GM21423 (cell line): ENCODE measurements around the gene KCP.

Experiments used
- ATAC-seq: cut with Tn5 transposase; IDR thresholded peaks from one replicate; pipeline ENCODE4 v1.9.1; 2021; ENCODE audit warnings: mild to moderate bottlenecking, moderate library complexity; ENCODE audit not compliant: unreplicated experiment

Gene KCP

GRCh38 chr7:128888756-128889095 is 21.8 kb downstream of the KCP start:
- no peak for ATAC-seq

GRCh38 chr7:128888039-128888755 is 22.3 kb downstream of the KCP start:
- ATAC-seq: no peak

- ATAC-seq: no peak
These were observed 23.1 kb downstream of the KCP start for GRCh38 chr7:128887169-128888038.

DNA sequence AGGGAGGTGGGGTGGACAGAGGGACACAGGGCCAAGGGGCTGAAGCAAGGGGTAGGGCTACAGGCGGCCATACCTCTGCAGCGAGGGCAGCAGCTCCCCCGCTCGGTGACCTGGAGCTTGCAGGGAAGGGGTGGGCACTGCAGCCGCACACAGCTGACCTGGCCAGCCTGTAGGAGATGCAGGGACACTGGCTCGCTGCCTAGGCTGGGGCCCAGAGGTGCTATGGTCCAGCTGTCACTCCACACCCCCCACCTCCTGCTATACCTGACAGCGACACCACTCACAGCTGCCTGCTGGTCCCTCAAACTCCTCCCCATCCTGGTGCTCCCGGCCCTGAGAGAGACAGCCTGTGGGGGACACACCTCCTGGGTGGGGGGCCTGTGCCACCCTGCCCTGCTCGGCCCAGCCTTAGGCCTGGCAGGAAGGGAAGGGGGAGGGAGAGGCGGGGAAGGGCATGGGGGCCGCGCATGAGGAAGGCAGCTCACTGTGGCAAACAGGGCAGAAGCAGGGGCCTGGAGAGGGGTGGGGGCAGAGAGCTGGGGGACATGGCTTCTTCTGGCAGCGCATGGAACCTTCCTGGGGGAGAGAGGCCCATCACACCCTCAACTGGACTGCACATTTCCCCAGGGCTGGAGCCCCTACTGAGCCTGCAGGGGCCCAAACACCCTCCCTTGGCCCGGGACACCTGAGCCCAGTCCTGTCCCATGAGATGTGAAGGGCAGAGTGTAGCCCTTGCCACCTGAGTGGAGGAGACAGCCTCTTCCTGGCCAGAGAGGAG is 23.9 kb downstream of the KCP start:
- ATAC-seq: no peak

GRCh38 chr7:128885370-128886187 is 24.9 kb downstream of the KCP start:
- no peak for ATAC-seq

DNA sequence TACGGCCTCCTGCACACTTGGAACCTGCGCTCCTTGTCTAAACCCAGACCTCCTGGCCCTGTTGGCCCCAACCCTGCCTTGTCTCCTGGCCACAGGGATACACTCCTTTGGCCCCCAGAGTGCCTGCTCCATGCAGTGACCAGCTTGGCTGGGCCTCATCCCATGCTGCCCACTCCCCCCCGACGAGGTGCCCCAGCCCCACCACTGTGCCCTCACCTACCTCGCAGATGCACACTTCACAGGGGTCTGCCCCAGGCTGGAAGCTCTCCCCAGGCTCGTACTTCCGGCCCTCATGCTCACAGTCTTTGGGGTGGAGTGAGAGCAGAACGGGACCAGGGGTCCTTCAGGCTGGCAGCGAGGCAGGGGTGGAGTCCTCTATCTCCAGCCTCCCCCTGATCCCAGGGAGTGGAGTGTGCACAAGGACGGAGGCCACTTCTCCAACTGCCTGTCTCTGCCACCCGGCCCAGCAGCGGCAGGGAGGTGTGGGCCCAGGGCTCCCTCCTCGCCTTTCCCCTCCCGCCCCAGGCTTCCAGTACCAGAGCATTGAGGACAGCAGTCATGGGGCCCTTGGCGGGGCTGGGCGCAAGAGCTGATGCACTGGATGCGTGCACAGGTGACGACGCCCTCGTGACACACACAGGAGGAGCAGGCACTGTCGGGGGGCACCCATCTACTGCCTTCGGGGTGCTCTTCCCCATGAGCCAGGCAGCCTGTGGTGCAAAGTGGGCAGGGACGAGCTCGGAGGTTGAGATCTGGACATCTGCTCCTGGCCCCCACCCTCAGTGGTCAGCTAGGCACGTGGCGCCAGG is 25.7 kb downstream of the KCP start:
- no peak for ATAC-seq

- ATAC-seq: peak; percentile 52
These were observed 26.7 kb downstream of the KCP start for GRCh38 chr7:128883622-128884448.

GRCh38 chr7:128882134-128882533 is 28.4 kb downstream of the KCP start:
- ATAC-seq: no peak

GRCh38 chr7:128881458-128882125 is 28.9 kb downstream of the KCP start:
- no peak for ATAC-seq

GRCh38 chr7:128880791-128881457 is 29.6 kb downstream of the KCP start:
- no peak for ATAC-seq

DNA sequence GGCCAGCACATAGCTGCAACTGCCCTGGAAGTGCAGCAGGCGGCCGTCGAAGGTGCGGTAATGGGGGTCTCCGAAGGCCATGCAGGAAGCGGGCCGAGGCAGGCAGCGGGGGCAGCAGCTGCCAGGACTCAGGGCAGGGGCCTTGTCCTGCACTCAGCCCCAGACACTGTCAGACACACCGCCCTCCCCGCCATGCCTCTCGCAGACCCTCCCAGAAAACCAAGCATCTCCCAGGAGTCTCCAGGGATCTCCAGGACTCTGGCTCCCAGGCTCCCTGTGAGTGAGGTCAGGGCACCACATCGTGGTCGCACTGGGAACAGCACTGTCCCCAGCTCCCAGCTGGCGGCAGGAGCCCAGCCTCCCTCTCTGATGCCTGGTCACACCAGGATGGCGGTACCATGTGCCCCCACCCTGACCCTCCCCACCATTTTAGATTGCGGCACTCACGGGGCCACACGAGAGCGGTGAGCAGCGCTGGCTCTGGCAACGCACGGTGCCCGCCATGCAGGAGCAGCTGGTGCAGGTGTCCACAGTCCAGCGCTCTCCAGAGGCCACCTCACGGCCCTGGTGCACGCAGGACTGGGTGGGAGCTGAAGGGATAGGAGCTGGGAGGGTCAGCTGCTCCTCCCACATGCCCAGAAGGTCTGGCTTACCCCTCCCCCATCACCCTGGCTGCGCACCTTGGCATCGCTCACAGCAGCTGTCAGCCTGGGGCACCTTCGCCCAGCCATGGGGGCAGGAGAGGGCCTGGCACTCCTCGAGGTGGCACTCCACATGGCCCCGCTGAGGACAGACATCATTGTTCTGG is 30.4 kb downstream of the KCP start:
- no peak for ATAC-seq

GRCh38 chr7:128879461-128879938 is 31.0 kb downstream of the KCP start:
- ATAC-seq: no peak

- ATAC-seq: no peak
These were observed 32.0 kb downstream of the KCP start for GRCh38 chr7:128878226-128879105.

- ATAC-seq: no peak
These were observed 32.8 kb downstream of the KCP start for GRCh38 chr7:128877756-128878120.

DNA sequence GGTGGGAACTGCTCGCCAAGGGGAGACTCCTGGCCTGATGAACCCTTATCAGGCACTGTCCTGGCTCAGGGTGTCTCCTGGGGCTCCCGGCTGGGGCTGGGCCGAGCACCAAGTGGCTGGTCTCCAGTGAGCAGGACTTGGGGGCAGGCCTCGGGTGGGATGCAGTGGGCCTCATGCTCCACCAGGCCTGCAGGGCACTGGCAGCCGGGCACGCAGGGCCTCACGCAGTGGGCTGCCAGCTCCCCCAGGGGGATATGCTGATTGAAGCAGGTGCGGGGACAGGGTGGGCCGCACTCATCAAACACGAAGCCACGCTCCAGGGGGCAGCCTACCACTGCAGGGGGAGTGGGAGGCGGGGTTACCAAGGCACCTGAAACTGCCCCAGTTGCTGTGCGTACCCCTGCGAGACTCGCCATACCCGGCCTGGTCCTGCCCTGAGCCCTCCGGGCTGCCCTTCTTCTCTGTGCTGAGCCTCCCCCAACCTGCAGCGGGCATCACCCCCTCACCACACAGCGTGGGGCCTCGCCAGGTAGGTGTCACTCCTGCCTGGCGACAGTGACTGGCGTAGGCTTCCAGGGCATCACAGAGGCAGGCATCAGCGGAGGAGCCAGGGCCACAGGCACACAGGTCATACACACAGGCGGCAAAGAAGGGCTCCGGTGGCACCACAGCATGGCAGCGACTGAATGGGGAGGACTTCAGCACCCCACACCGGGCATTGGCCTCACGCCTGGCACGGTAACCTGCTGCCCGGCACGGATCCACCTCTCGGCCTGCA is 33.3 kb downstream of the KCP start:
- ATAC-seq: no peak
